ENCODE data around the gene PREX1.
"Not testable (repeated sequence)": the region's sequence is repeated elsewhere in the genome, so short reads cannot be mapped to it uniquely, and the experiment has no call there.

PREX1 gene

GRCh38 chr20:48782901-48783308 lies 44.9 kb downstream of the PREX1 start:
- H3K9me3 ChIP-seq (ENCODE audit: control insufficient read depth, insufficient read depth, low read depth, low read length): no peaks in the 10 kb centered on the region; the same call in 1 of the 2 replicates
- no peak overlapping the region for H3K4me3 ChIP-seq (ENCODE audit: low read depth, low read length)
- H3K27ac ChIP-seq (ENCODE audit: low read depth, low read length): no peak overlapping the region
- H3K36me3 ChIP-seq (ENCODE audit: control insufficient read depth, insufficient read depth, low read length): no peaks in the 10 kb centered on the region
- peaks cover 3% of the 10 kb centered on the region; the same call in 1 of the 2 replicates for H3K4me1 ChIP-seq (ENCODE audit: control insufficient read depth, insufficient read depth, low read length)
- H3K9ac ChIP-seq (ENCODE audit: low read length): no peak overlapping the region
- no peaks in the 10 kb centered on the region for H3K27me3 ChIP-seq (ENCODE audit: control insufficient read depth, insufficient read depth, low read length)

GRCh38 chr20:48782053-48782452 lies 45.7 kb downstream of the PREX1 start:
- Histone ChIP-seq H3K9ac (ENCODE audit: low read length) (no peak overlapping the region), H3K36me3 (ENCODE audit: control insufficient read depth, insufficient read depth, low read length) (no peaks in the 10 kb centered on the region), H3K4me1 (ENCODE audit: control insufficient read depth, insufficient read depth, low read length) (no peaks in the 10 kb centered on the region; the same call in 1 of the 2 replicates), H3K9me3 (ENCODE audit: control insufficient read depth, insufficient read depth, low read depth, low read length) (peaks cover under 1% of the 10 kb centered on the region; the same call in 1 of the 2 replicates), H3K27me3 (ENCODE audit: control insufficient read depth, insufficient read depth, low read length) (no peaks in the 10 kb centered on the region), H3K4me3 (ENCODE audit: low read depth, low read length) (no peak overlapping the region), H3K27ac (ENCODE audit: low read depth, low read length) (no peak overlapping the region)

GRCh38 chr20:48781634-48782033 lies 46.2 kb downstream of the PREX1 start:
- Histone ChIP-seq H3K9me3 (ENCODE audit: control insufficient read depth, insufficient read depth, low read depth, low read length) (peaks cover 4% of the 10 kb centered on the region; the same call in 1 of the 2 replicates), H3K9ac (ENCODE audit: low read length) (no peak overlapping the region), H3K4me1 (ENCODE audit: control insufficient read depth, insufficient read depth, low read length) (no peaks in the 10 kb centered on the region; the same call in 1 of the 2 replicates), H3K36me3 (ENCODE audit: control insufficient read depth, insufficient read depth, low read length) (no peaks in the 10 kb centered on the region), H3K27me3 (ENCODE audit: control insufficient read depth, insufficient read depth, low read length) (no peaks in the 10 kb centered on the region), H3K27ac (ENCODE audit: low read depth, low read length) (no peak overlapping the region), H3K4me3 (ENCODE audit: low read depth, low read length) (no peak overlapping the region)

GRCh38 chr20:48779435-48779834 lies 48.4 kb downstream of the PREX1 start:
- no peak overlapping the region for H3K9ac ChIP-seq (ENCODE audit: low read length)
- H3K36me3 ChIP-seq (ENCODE audit: control insufficient read depth, insufficient read depth, low read length): no peaks in the 10 kb centered on the region
- H3K4me3 ChIP-seq (ENCODE audit: low read depth, low read length): no peak overlapping the region
- H3K9me3 ChIP-seq (ENCODE audit: control insufficient read depth, insufficient read depth, low read depth, low read length): peaks cover 22% of the 10 kb centered on the region
- H3K27me3 ChIP-seq (ENCODE audit: control insufficient read depth, insufficient read depth, low read length): no peaks in the 10 kb centered on the region
- H3K27ac ChIP-seq (ENCODE audit: low read depth, low read length): no peak overlapping the region
- no peaks in the 10 kb centered on the region; the same call in 1 of the 2 replicates for H3K4me1 ChIP-seq (ENCODE audit: control insufficient read depth, insufficient read depth, low read length)

GRCh38 chr20:48777821-48778220 lies 50.0 kb downstream of the PREX1 start:
- H3K27ac ChIP-seq (ENCODE audit: low read depth, low read length): no peak overlapping the region
- H3K4me1 ChIP-seq (ENCODE audit: control insufficient read depth, insufficient read depth, low read length): no peaks in the 10 kb centered on the region; the same call in 1 of the 2 replicates
- peaks cover 22% of the 10 kb centered on the region for H3K9me3 ChIP-seq (ENCODE audit: control insufficient read depth, insufficient read depth, low read depth, low read length)
- no peaks in the 10 kb centered on the region for H3K36me3 ChIP-seq (ENCODE audit: control insufficient read depth, insufficient read depth, low read length)
- H3K27me3 ChIP-seq (ENCODE audit: control insufficient read depth, insufficient read depth, low read length): no peaks in the 10 kb centered on the region
- H3K9ac ChIP-seq (ENCODE audit: low read length): no peak overlapping the region
- no peak overlapping the region for H3K4me3 ChIP-seq (ENCODE audit: low read depth, low read length)

- H3K4me1 ChIP-seq (ENCODE audit: control insufficient read depth, insufficient read depth, low read length): no peaks in the 10 kb centered on the region
- H3K9me3 ChIP-seq (ENCODE audit: control insufficient read depth, insufficient read depth, low read depth, low read length): peaks cover 22% of the 10 kb centered on the region
- no peak overlapping the region for H3K4me3 ChIP-seq (ENCODE audit: low read depth, low read length)
- no peak overlapping the region for H3K9ac ChIP-seq (ENCODE audit: low read length)
- no peaks in the 10 kb centered on the region for H3K36me3 ChIP-seq (ENCODE audit: control insufficient read depth, insufficient read depth, low read length)
- no peaks in the 10 kb centered on the region for H3K27me3 ChIP-seq (ENCODE audit: control insufficient read depth, insufficient read depth, low read length)
- no peak overlapping the region for H3K27ac ChIP-seq (ENCODE audit: low read depth, low read length)
These were observed 50.8 kb downstream of the PREX1 start for GRCh38 chr20:48777005-48777404.

- Histone ChIP-seq H3K27ac (ENCODE audit: low read depth, low read length) (no peak overlapping the region), H3K4me3 (ENCODE audit: low read depth, low read length) (no peak overlapping the region), H3K9me3 (ENCODE audit: control insufficient read depth, insufficient read depth, low read depth, low read length) (peaks cover 22% of the 10 kb centered on the region), H3K9ac (ENCODE audit: low read length) (no peak overlapping the region), H3K36me3 (ENCODE audit: control insufficient read depth, insufficient read depth, low read length) (no peaks in the 10 kb centered on the region), H3K27me3 (ENCODE audit: control insufficient read depth, insufficient read depth, low read length) (no peaks in the 10 kb centered on the region), H3K4me1 (ENCODE audit: control insufficient read depth, insufficient read depth, low read length) (no peaks in the 10 kb centered on the region)
These were observed 51.5 kb downstream of the PREX1 start for GRCh38 chr20:48776306-48776705.

- H3K4me1 ChIP-seq (ENCODE audit: control insufficient read depth, insufficient read depth, low read length); H3K27ac ChIP-seq (ENCODE audit: low read depth, low read length); H3K4me3 ChIP-seq (ENCODE audit: low read depth, low read length); H3K36me3 ChIP-seq (ENCODE audit: control insufficient read depth, insufficient read depth, low read length); H3K9ac ChIP-seq (ENCODE audit: low read length); H3K27me3 ChIP-seq (ENCODE audit: control insufficient read depth, insufficient read depth, low read length): not testable (repeated sequence)
- peaks cover 22% of the 10 kb centered on the region for H3K9me3 ChIP-seq (ENCODE audit: control insufficient read depth, insufficient read depth, low read depth, low read length)
These were observed 52.3 kb downstream of the PREX1 start for GRCh38 chr20:48775545-48775944.

- Histone ChIP-seq H3K9me3 (ENCODE audit: control insufficient read depth, insufficient read depth, low read depth, low read length) (peaks cover 22% of the 10 kb centered on the region), H3K9ac (ENCODE audit: low read length) (no peak overlapping the region), H3K4me3 (ENCODE audit: low read depth, low read length) (no peak overlapping the region), H3K27ac (ENCODE audit: low read depth, low read length) (no peak overlapping the region), H3K27me3 (ENCODE audit: control insufficient read depth, insufficient read depth, low read length) (no peaks in the 10 kb centered on the region), H3K4me1 (ENCODE audit: control insufficient read depth, insufficient read depth, low read length) (no peaks in the 10 kb centered on the region), H3K36me3 (ENCODE audit: control insufficient read depth, insufficient read depth, low read length) (no peaks in the 10 kb centered on the region)
These were observed 53.1 kb downstream of the PREX1 start for GRCh38 chr20:48774696-48775095.

- no peak overlapping the region for H3K9ac ChIP-seq (ENCODE audit: low read length)
These were observed 53.9 kb downstream of the PREX1 start for GRCh38 chr20:48773837-48774418.

GRCh38 chr20:48772183-48772976 lies 55.4 kb downstream of the PREX1 start:
- H3K36me3 ChIP-seq (ENCODE audit: control insufficient read depth, insufficient read depth, low read length): no peaks in the 10 kb centered on the region
- no peaks in the 10 kb centered on the region for H3K27me3 ChIP-seq (ENCODE audit: control insufficient read depth, insufficient read depth, low read length)
- peaks cover 22% of the 10 kb centered on the region for H3K9me3 ChIP-seq (ENCODE audit: control insufficient read depth, insufficient read depth, low read depth, low read length)
- peaks cover 8% of the 10 kb centered on the region; the same call in 1 of the 2 replicates for H3K4me1 ChIP-seq (ENCODE audit: control insufficient read depth, insufficient read depth, low read length)
- H3K9ac ChIP-seq (ENCODE audit: low read length): no peak overlapping the region
- H3K4me3 ChIP-seq (ENCODE audit: low read depth, low read length): no peak overlapping the region
- no peak overlapping the region for H3K27ac ChIP-seq (ENCODE audit: low read depth, low read length)

More at GRCh38 chr20:48773837-48774418, 53.9 kb downstream of the PREX1 start:
- Histone ChIP-seq H3K4me3 (ENCODE audit: low read depth, low read length) (no peak overlapping the region), H3K36me3 (ENCODE audit: control insufficient read depth, insufficient read depth, low read length) (no peaks in the 10 kb centered on the region), H3K4me1 (ENCODE audit: control insufficient read depth, insufficient read depth, low read length) (peaks cover 4% of the 10 kb centered on the region; the same call in 1 of the 2 replicates), H3K27me3 (ENCODE audit: control insufficient read depth, insufficient read depth, low read length) (no peaks in the 10 kb centered on the region), H3K27ac (ENCODE audit: low read depth, low read length) (no peak overlapping the region), H3K9me3 (ENCODE audit: control insufficient read depth, insufficient read depth, low read depth, low read length) (peaks cover 22% of the 10 kb centered on the region)
